Smooth muscle cell (in vitro differentiated cells): ENCODE results near the gene CNOT1. TPM values are rescaled to one million over a fixed set of nuclear protein-coding genes. Genes with fewer than 3 reads are reported as not detected.

Experiments
- DNase-seq: peaks from one replicate; lab custom pipeline; 2025; ENCODE audit not compliant: unreplicated experiment; lab: John Stamatoyannopoulos, UW
- H2AFZ ChIP-seq: fragments of 200-600 bp; sonication (generic); 2 replicates; pipeline ENCODE4 v1.6.0; 2016; ENCODE audit warnings: antibody characterized with exemption, low read depth, mild to moderate bottlenecking
- H3F3A ChIP-seq: fragments of 200-600 bp; sonication (generic); 2 replicates; pipeline ENCODE4 v1.6.0; 2017; ENCODE audit warnings: antibody characterized with exemption, low read depth
- H3K27ac ChIP-seq: fragments of 200-600 bp; sonication (generic); 2 replicates; pipeline ENCODE4 v1.5.1; 2016; ENCODE audit warnings: low read depth, mild to moderate bottlenecking
- H3K27me3 ChIP-seq: fragments of 200-600 bp; sonication (generic); 2 replicates; pipeline ENCODE4 v1.6.1; 2016; ENCODE audit warnings: low read depth, mild to moderate bottlenecking
- H3K36me3 ChIP-seq: fragments of 200-600 bp; sonication (generic); 2 replicates; pipeline ENCODE4 v1.5.1; 2016; ENCODE audit warnings: low read depth
- H3K4me1 ChIP-seq: fragments of 200-600 bp; sonication (generic); 2 replicates; pipeline ENCODE4 v1.5.1; 2016; ENCODE audit warnings: low read depth
- H3K4me2 ChIP-seq: fragments of 200-600 bp; sonication (generic); 2 replicates; pipeline ENCODE4 v1.6.0; 2016; ENCODE audit warnings: mild to moderate bottlenecking
- H3K4me3 ChIP-seq: fragments of 200-600 bp; sonication (generic); 2 replicates; pipeline ENCODE4 v1.5.1; 2016; ENCODE audit warnings: mild to moderate bottlenecking
- H3K79me2 ChIP-seq: fragments of 200-600 bp; sonication (generic); 2 replicates; pipeline ENCODE4 v1.6.0; 2016; ENCODE audit warnings: low read depth, mild to moderate bottlenecking
- H3K9ac ChIP-seq: fragments of 200-600 bp; sonication (generic); 2 replicates; pipeline ENCODE4 v1.6.0; 2016; ENCODE audit warnings: low read depth
- H3K9me3 ChIP-seq: fragments of 200-600 bp; sonication (generic); replicated peaks from 2 replicates; pipeline ENCODE4 v1.5.1; 2016; ENCODE audit warnings: low read depth
- H4K20me1 ChIP-seq: fragments of 200-600 bp; sonication (generic); 2 replicates; pipeline ENCODE4 v1.6.0; 2016; ENCODE audit warnings: low read depth
- WGBS: methylation state at CpG from one replicate; pipeline ENCODE4 v1.1.7; 2016; ENCODE audit warnings: low lambda C conversion rate; 5-methylcytosine and 5-hydroxymethylcytosine counted together
- polyA plus RNA-seq: library from polyadenylated mRNA; unstranded; fragments of >200 nt; fragmentation: Nextera tagmentation; extraction: Ambion mirVana; gene quantifications from 2 replicates; pipeline ENCODE4 v1.2.1, GENCODE V29; 2016
- total RNA-seq: library from RNA; depleted of rRNA; stranded (reverse); fragments of >200 nt; gene quantifications from 2 replicates; pipeline ENCODE4 v1.2.3, GENCODE V29; 2014
- TF ChIP-seq, protein P1 (sequence below): fragments of 200-600 bp; sonication (generic); IDR thresholded peaks from 2 replicates; pipeline ENCODE4 v1.5.1; 2017; ENCODE audit warnings: borderline replicate concordance, mild to moderate bottlenecking, antibody characterized with exemption; ENCODE audit not compliant: insufficient read depth, poor library complexity, severe bottlenecking

CNOT1 gene
- total and polyA plus RNA-seq, 2 experiments from 2014 or later, result 42.6 to 88.4 TPM

DNA sequence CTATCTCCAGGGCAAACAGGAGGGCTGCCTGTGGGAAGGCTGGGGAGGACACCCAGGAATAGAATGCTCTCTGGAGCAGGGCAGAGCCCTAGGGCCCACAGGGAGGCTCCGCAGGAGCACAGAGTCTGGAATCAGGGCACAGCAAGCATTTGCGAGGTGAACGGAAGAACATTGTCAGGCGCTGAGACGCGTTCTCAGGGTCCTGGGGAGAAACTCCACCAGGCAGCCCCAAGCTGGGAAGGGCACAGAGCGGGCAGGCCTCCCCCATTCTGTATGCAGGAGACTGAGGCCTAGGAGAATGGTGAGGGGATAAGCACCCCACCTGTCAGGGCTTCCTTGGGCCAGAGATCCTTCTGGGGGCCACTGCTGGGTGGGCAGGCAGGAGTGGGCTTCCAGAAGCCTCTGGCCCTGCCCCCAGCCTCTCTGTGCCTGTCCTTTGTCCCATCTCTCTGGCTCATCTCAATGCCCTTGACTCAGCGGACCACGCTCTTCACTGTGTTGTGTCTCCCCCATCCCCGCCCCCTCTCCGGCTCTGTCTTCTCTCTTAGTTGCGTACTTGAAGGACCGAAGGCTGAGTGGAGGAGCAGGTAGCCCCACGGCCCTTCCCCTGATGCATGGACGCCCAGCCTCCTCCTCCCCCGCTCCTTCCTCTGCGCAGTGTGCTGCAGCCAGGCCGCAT is 119.4 kb downstream of the CNOT1 start:
- no peaks in the 10 kb centered on the region for H3K27me3 ChIP-seq
- H3K9me3 ChIP-seq, result no peaks in the 10 kb centered on the region
- H3K79me2 ChIP-seq, result no peaks in the 10 kb centered on the region
- TF ChIP-seq, protein P1, sequence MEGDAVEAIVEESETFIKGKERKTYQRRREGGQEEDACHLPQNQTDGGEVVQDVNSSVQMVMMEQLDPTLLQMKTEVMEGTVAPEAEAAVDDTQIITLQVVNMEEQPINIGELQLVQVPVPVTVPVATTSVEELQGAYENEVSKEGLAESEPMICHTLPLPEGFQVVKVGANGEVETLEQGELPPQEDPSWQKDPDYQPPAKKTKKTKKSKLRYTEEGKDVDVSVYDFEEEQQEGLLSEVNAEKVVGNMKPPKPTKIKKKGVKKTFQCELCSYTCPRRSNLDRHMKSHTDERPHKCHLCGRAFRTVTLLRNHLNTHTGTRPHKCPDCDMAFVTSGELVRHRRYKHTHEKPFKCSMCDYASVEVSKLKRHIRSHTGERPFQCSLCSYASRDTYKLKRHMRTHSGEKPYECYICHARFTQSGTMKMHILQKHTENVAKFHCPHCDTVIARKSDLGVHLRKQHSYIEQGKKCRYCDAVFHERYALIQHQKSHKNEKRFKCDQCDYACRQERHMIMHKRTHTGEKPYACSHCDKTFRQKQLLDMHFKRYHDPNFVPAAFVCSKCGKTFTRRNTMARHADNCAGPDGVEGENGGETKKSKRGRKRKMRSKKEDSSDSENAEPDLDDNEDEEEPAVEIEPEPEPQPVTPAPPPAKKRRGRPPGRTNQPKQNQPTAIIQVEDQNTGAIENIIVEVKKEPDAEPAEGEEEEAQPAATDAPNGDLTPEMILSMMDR, result no peak
- H3K4me1 ChIP-seq, result peaks cover 10% of the 10 kb centered on the region
- DNase-seq, result no peak
- H4K20me1 ChIP-seq, result no peaks in the 10 kb centered on the region
- H3K27ac ChIP-seq, result no peak overlapping the region
- no peaks in the 10 kb centered on the region for H3K36me3 ChIP-seq
- no peak overlapping the region for H3K4me2 ChIP-seq
- no peak overlapping the region for H3K9ac ChIP-seq
- H3K4me3 ChIP-seq, result no peak overlapping the region
- H2AFZ ChIP-seq, result no peak overlapping the region
- H3F3A ChIP-seq, result no peaks in the 10 kb centered on the region
- 91% methylated on average over 18 of the region's 18 CpGs for WGBS

DNA sequence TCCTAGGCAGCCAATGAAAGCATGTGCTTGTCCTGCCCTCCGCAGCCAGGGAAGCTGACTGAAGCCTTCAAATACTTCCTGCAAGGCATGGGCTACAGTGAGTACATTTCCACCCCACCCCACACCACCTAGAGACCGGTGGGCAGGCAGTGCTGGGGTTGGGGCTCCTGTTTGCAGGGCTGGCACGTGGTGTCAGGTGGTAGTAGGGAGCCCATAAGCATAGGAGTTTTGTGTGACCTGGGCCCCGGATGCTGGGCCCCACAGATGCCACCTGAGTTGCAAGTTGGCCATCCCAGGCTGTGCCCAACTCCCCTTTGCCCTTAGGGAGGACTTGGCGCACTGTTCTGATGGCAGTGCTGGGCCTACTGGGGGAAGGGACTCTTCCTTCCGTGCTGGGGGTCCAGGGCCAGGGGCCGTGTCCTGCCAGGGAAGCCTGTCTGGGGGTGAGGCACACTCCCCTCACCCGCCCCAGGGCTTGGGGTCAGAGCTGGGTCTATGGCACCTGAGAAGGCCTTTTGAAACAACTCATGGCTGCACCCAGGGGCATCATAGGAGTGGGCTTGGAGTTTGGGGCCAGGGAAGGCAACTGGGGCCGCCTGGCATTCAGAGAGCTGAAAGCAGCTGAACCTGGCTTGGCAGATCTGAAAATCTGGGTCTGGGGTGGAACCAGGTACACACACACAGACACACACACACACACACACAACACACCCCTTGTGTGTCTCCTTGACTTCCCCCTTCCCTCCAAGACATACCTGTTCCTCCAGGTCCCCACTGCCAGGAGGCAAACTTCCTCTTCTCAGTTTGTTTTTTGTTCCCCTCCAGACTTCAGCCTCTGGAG is 120.2 kb downstream of the CNOT1 start:
- DNase-seq, result no peak
- Histone ChIP-seq H3K9ac (no peak overlapping the region), H3K9me3 (no peaks in the 10 kb centered on the region), H3K4me2 (no peak overlapping the region), H3K27me3 (no peaks in the 10 kb centered on the region), H3K4me1 (peaks cover 4% of the 10 kb centered on the region), H2AFZ (no peak overlapping the region), H3K36me3 (no peaks in the 10 kb centered on the region), H3K79me2 (no peaks in the 10 kb centered on the region), H3K27ac (no peak overlapping the region), H3K4me3 (no peak overlapping the region), H3F3A (no peaks in the 10 kb centered on the region), H4K20me1 (no peaks in the 10 kb centered on the region)
- TF ChIP-seq, protein P1, result no peak
- 95% methylated on average over 9 of the region's 9 CpGs for WGBS

GRCh38 chr16:58508671-58509251 is 120.9 kb downstream of the CNOT1 start:
- Histone ChIP-seq H3K9ac (no peak overlapping the region), H3K4me1 (no peaks in the 10 kb centered on the region), H4K20me1 (no peaks in the 10 kb centered on the region), H3K4me2 (no peak overlapping the region), H3K36me3 (no peaks in the 10 kb centered on the region), H3K4me3 (no peak overlapping the region), H3K27ac (no peak overlapping the region), H3K9me3 (no peaks in the 10 kb centered on the region), H2AFZ (no peak overlapping the region), H3K27me3 (no peaks in the 10 kb centered on the region), H3F3A (no peaks in the 10 kb centered on the region), H3K79me2 (no peaks in the 10 kb centered on the region)
- TF ChIP-seq, protein P1, result no peak
- WGBS, result 90% methylated on average over 5 of the region's 5 CpGs
- DNase-seq, result no peak
